ENCODE measurements around the gene PCDHGA3.

The PCDHGA3 gene

DNA sequence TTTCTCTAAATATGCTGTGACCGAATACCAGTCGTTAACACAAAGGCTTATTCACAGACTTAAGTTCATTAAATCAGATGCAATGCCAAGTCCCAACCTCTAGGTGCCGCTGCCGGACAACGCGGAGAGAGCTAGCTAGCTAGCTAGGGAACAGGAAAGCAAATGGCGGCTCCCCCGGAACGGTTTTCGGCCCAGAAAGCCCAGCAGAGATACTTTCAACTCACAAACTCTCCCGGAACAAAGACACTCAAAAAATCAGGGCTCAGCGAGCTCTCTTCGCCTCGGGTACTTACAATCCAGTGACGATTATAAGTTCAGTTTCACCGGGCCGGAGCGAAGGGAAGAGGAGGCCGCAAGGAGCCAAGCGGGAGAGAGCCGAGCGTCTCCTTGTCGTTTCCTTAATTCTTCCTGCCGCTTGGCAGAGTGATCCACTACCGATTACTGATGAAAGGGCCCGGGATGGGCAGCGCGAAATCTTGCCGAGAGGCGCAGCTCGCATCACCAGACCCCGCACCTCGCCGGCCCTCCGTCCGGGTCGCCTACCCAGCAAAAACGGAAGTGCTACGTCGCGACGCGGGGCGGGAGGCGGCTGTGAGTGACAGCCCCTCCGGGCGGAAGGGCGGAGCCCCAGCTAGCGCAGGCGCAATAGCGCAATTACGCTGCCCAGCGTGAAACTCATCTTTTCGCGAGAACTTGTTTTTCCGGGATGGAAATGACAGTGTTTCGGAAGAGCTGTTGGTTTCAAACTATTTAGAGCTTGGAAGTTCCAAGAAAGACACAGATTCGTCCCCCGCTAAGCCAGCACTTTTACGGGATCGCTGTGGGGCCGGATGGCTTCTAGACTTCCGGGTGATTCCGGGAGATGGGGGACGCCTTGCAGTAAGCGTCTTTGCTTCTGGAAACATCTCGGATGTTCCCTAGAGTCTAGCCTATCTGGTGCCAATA is 23.1 kb upstream of the PCDHGA3 start, which contains the start of gene TAF7 (continued):
- TF ChIP-seq ZBTB10 (tag by site-specific recombination; IDR thresholded peaks at IDR 0.05): no peak
- TF ChIP-seq ZBTB17 (tag by site-specific recombination; IDR thresholded peaks at IDR 0.05): peak; percentile 88
- peak; percentile 42; the same call in 1 of the 2 replicates for TF ChIP-seq GLIS1 (tag by site-specific recombination; IDR thresholded peaks at IDR 0.05)
- no peak for TF ChIP-seq SALL2 (tag by site-specific recombination; IDR thresholded peaks at IDR 0.05; ENCODE audit: borderline replicate concordance)
- TF ChIP-seq ZNF433 (tag by site-specific recombination; IDR thresholded peaks at IDR 0.05; ENCODE audit: low read depth): no peak
- no peak for TF ChIP-seq ZNF23 (tag by site-specific recombination; IDR thresholded peaks at IDR 0.05; ENCODE audit: borderline replicate concordance)

DNA sequence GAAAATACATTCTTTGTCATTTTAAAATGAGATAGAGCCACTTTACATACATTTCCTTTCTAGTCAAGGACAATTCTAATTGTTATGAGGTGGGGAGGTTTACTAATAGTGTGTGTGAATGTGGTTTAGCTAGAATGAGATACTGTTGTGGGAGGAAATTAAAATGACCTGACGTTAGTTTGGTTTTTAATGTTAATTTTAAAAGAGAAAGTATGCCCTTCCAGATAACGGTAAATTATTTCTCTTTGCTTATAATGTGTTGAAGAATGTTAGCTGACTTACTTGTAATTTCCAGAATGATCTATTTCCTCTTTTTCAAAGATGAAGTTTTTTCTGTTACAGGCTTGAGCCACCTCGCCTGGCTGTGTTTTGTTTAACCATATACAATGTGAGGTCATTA is 21.4 kb upstream of the PCDHGA3 start:
- Histone ChIP-seq H3K9me3 (ENCODE audit: control insufficient read depth, insufficient read depth, low read depth, low read length) (peaks cover 5% of the 10 kb centered on the region; the same call in 1 of the 2 replicates), H3K27ac (ENCODE audit: extremely low read depth, low read depth, low read length) (no peak overlapping the region), H3K4me1 (ENCODE audit: control insufficient read depth, insufficient read depth, low read length) (no peaks in the 10 kb centered on the region), H3K36me3 (ENCODE audit: control insufficient read depth in 2 of 2, insufficient read depth in 1 of 2, low read length in 2 of 2) (peaks cover 0 to 21% of the 10 kb centered on the region in 2 experiments; a peak in 2 of 3 replicates), H3K4me3 (ENCODE audit: low read depth, low read length) (no peak overlapping the region)
- CTCF ChIA-PET: interaction anchor here (1.3 to 3.1 kb wide), 2 partner anchors 21 to 28 kb away, joined by 5 to 9 read pairs; partner anchors contain the start of gene PCDHGA3
- POLR2A ChIA-PET: no interaction called here
- TF ChIP-seq ZNF843 (tag by site-specific recombination; IDR thresholded peaks at IDR 0.05) (no peak), ZNF16 (tag by site-specific recombination; IDR thresholded peaks at IDR 0.05; ENCODE audit: low read depth) (no peak), ZNF555 (tag by site-specific recombination; conservative IDR thresholded peaks at IDR 0.05) (no peak), ZNF610 (tag by site-specific recombination; IDR thresholded peaks at IDR 0.05; ENCODE audit: borderline replicate concordance) (no peak), REST (tag by site-specific recombination; IDR thresholded peaks at IDR 0.05) (no peak)
- TF ChIP-seq, protein P1, sequence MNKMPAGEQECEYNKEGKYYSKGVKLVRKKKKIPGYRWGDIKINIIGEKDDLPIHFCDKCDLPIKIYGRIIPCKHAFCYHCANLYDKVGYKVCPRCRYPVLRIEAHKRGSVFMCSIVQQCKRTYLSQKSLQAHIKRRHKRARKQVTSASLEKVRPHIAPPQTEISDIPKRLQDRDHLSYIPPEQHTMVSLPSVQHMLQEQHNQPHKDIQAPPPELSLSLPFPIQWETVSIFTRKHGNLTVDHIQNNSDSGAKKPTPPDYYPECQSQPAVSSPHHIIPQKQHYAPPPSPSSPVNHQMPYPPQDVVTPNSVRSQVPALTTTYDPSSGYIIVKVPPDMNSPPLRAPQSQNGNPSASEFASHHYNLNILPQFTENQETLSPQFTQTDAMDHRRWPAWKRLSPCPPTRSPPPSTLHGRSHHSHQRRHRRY (tag by site-specific recombination; IDR thresholded peaks at IDR 0.05): no peak

All from HEK293 (cell line).